Vagina (tissue), 2 donors: ENCODE measurements around the gene OVCA2.

ENCODE experiments used
- CTCF ChIP-seq, 3 experiments: fragments of 450-650 bp in 2 of 3; fragments of 200-600 bp in 1 of 3; sonication (generic) in 1 of 3; IDR thresholded peaks; one replicate each; pipeline ENCODE4 v1.5.1; 2017 to 2019; ENCODE audit warnings: antibody characterized with exemption in 3 of 3, mild to moderate bottlenecking in 2 of 3, moderate library complexity in 2 of 3
- POLR2A ChIP-seq, 2 donors: fragments of 450-650 bp; IDR thresholded peaks; one replicate each; pipeline ENCODE4 v1.6.1; 2017; ENCODE audit warnings: antibody characterized with exemption in 2 of 2, mild to moderate bottlenecking in 2 of 2, moderate library complexity in 2 of 2

GRCh38 chr17:2054512-2055291 lies 12.9 kb downstream of the OVCA2 start, which contains the start of gene HIC1:
- TF ChIP-seq CTCF (IDR thresholded peaks at IDR 0.05) (peak; percentile 84 to 96 (median 94)), POLR2A (IDR thresholded peaks at IDR 0.05) (peak in 1 of 2 donors; percentile 82)
